NB4 (cell line): ENCODE results near the gene FRMD6.
"Not testable (repeated sequence)": the region's sequence is repeated elsewhere in the genome, so short reads cannot be mapped to it uniquely, and the experiment has no call there.

Experiments
- CTCF ChIP-seq: IDR thresholded peaks from one replicate; pipeline ENCODE4 v1.5.1; 2012; ENCODE audit warnings: low read depth, low read length
- MAX ChIP-seq: IDR thresholded peaks from 2 replicates; pipeline ENCODE4 v1.6.1; 2011; ENCODE audit warnings: low read depth, low read length
- MYC ChIP-seq: IDR thresholded peaks from 2 replicates; pipeline ENCODE4 v1.6.1; 2011; ENCODE audit warnings: low read depth, low read length
- POLR2A ChIP-seq: IDR thresholded peaks from 2 replicates; pipeline ENCODE4 v1.6.1; 2011; ENCODE audit warnings: mild to moderate bottlenecking; ENCODE audit not compliant: insufficient read length; ENCODE audit errors: extremely low read depth

- TF ChIP-seq CTCF, POLR2A, MYC, MAX: not testable (repeated sequence)
These were observed 18.4 kb upstream of the FRMD6 start for GRCh38 chr14:51633298-51633697.
